OCI-LY1 (cell line): ENCODE measurements around the gene DBX1.
"Not testable (repeated sequence)": the region's sequence is repeated elsewhere in the genome, so short reads cannot be mapped to it uniquely, and the experiment has no call there.

Source experiments
- EZH2 ChIP-seq: fragments of 200-600 bp; sonication (generic), shearing (Covaris generic); IDR thresholded peaks from 2 replicates; pipeline ENCODE4 v1.8.0; 2017; ENCODE audit warnings: borderline replicate concordance, mixed run types, mild to moderate bottlenecking, antibody characterized with exemption, low read length, moderate library complexity, mixed read lengths
- TF ChIP-seq, protein P1 (sequence below): fragments of 200-600 bp; sonication (generic), shearing (Covaris generic); IDR thresholded peaks from 2 replicates; pipeline ENCODE4 v1.5.1; 2017; ENCODE audit warnings: mild to moderate bottlenecking, antibody characterized with exemption, low read length, moderate library complexity, mixed read lengths

DNA sequence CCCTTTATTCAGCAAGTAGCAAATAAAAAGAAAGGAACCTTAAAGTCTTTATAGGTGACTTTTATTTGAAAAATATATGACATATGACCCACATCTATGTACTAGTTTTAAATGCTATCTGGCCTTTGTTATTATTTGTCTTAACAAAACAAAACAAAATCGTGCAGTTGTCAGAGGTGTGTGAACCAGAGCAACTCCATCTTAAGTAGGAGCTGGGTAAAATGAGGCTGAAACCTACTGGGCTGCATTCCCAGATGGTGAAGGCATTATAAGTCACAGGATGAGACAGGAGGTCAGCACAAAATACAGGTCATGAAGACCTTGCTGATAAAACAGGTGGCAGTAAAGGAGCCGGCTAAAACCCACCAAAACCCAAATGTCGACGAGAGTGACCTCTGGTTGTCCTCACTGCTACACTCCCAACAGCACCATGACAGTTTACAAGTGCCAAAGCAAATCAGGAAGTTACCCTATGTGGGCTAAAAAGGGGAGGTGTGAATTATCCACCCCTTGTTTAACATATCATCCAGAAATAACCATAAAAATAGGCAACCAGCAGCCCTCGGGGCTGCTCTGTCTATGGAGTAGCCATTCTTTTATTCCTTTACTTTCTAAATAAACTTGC is 40.2 kb upstream of the DBX1 start:
- TF ChIP-seq, protein P1, sequence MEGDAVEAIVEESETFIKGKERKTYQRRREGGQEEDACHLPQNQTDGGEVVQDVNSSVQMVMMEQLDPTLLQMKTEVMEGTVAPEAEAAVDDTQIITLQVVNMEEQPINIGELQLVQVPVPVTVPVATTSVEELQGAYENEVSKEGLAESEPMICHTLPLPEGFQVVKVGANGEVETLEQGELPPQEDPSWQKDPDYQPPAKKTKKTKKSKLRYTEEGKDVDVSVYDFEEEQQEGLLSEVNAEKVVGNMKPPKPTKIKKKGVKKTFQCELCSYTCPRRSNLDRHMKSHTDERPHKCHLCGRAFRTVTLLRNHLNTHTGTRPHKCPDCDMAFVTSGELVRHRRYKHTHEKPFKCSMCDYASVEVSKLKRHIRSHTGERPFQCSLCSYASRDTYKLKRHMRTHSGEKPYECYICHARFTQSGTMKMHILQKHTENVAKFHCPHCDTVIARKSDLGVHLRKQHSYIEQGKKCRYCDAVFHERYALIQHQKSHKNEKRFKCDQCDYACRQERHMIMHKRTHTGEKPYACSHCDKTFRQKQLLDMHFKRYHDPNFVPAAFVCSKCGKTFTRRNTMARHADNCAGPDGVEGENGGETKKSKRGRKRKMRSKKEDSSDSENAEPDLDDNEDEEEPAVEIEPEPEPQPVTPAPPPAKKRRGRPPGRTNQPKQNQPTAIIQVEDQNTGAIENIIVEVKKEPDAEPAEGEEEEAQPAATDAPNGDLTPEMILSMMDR: not testable (repeated sequence)
- TF ChIP-seq EZH2: not testable (repeated sequence)
